Activated T-helper 9 cell treated with anti-CD3 and anti-CD28 coated beads, Interleukin-2, amount 50 U/mL, for 16 hours (primary cell): ENCODE results near the gene AKNAD1.

Experiments
- DNase-seq: peaks from one replicate; pipeline ENCODE4 v3.0.0-alpha.2; 2020; ENCODE audit warnings: low read depth

AKNAD1 gene

DNA sequence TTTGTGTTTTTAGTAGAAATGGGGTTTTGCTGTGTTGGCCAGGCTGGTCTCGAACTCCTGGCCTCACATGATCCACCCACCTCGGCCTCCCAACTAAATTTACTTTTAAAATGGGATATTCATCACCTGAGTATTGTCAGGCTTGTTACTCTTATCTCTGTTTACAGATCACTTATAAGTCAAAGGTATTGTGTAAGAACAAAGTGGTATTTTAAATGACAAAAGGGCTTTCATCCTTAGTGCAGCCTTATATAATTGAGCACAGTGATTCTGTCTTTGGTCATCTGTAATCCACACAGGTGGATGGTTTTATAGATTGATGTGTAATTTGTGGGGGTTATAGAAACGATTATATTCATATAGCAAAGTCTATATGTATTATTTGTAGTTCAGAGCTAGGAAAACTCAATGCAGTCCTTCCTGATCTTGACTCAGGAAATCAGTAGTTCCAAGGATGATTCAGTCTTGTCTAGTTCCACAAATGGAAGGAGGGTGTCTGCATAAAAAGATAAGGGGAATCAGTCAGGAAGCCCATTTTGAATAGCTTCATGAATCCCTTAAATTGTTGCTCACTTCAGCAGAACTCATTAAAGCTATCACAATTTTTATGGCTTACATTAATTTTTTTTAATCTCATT lies 75.8 kb downstream of the AKNAD1 start:
- no peak for DNase-seq

- DNase-seq, result no peak
These were observed 77.4 kb downstream of the AKNAD1 start for GRCh38 chr1:108779455-108779854.

DNA sequence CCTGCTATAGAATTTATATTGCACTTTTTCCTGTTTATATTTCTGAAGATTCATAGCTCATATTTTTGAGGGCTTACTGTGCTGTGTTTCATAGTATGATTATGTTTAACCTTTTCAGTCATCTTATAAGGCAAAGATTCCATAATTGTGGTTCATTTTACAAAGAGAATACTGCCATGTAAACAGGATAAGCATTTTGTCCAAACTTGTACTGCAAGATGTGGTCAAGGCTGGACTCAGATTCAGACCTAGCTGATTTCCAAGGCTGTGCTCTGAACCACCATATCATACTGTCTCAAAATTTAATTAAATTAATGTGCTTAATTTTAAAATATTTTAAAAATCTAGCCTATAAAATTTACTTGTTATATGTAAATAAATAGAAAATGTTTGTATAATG lies 79.1 kb downstream of the AKNAD1 start:
- DNase-seq, result no peak

DNA sequence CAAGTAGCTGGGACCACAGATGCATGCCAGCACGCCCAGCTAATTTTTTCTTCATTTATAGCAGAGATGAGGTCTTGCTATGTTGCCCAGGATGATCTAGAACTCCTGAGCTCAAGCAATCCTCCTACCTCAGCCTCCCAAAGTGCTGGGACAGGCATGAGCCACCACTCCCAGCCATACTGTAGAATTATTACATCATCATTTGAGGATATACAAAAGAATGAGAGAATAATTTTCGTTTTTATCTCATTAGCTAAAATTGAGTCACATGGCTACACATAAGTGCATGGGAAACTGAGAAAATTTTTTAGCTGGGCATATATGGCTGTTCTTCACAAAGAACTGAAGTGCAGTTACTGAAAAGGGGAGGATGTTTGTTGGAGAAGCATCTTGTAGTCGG lies 89.2 kb downstream of the AKNAD1 start:
- DNase-seq, result no peak

GRCh38 chr1:108767115-108767514 lies 89.8 kb downstream of the AKNAD1 start:
- DNase-seq, result no peak
